Endothelial cell of umbilical vein (primary cell): ENCODE results near the gene CAND1. TPM values are rescaled to one million over a fixed set of nuclear protein-coding genes. Genes with fewer than 3 reads are reported as not detected.

Experiments
- BruUV-seq: library from RNA; stranded (reverse); fragments of 400-500 nt; replicated peaks from 2 replicates; lab custom pipeline; 2021; lab: Mats Ljungman, UMichigan
- CTCF ChIA-PET: fragments of 300-600, 350-600 bp; sonication (Branson Sonifier 250); formaldehyde crosslinking; loops from one replicate; lab custom pipeline; 2021; ENCODE audit warnings: antibody characterized with exemption, inconsistent platforms; lab: Charles Lee
- POLR2A ChIA-PET: fragments of 300-600, 350-600 bp; sonication (Branson Sonifier 250); formaldehyde crosslinking; loops from one replicate; lab custom pipeline; 2021; ENCODE audit warnings: antibody characterized with exemption, inconsistent platforms; lab: Charles Lee
- DNase-seq: peaks from one replicate; pipeline ENCODE4 v3.0.0-alpha.2; 2011; ENCODE audit warnings: low read depth, low spot score
- FAIRE-seq: peaks from 2 replicates; lab custom pipeline; 2011; peaks lifted over from hg19 to GRCh38; lab: Jason Lieb, UNC
- H2AFZ ChIP-seq: 2 replicates; pipeline ENCODE4 v1.6.0; 2012; ENCODE audit warnings: low read depth, low read length, control low read depth, inconsistent platforms
- H3K27ac ChIP-seq: 2 replicates; pipeline ENCODE4 v1.5.1; 2011; ENCODE audit warnings: low read depth, mild to moderate bottlenecking, control low read depth, low read length, moderate library complexity; ENCODE audit not compliant: insufficient read depth
- H3K27me3 ChIP-seq, 2 experiments: 2 replicates each; pipeline versions ENCODE4 v1.6.0 to v1.6.1; 2011; ENCODE audit warnings: low read length in 2 of 2, mixed read lengths in 1 of 2; ENCODE audit not compliant: control insufficient read depth in 2 of 2, insufficient read depth in 2 of 2
- H3K36me3 ChIP-seq, 2 experiments: 2 replicates in 1 of 2; 3 replicates in 1 of 2; pipeline ENCODE4 v1.5.1; 2011; ENCODE audit warnings: low read length in 2 of 2, mild to moderate bottlenecking in 1 of 2, moderate library complexity in 1 of 2; ENCODE audit not compliant: control insufficient read depth in 2 of 2, insufficient read depth in 2 of 2; ENCODE audit errors: extremely low read depth in 1 of 2
- H3K4me1 ChIP-seq: 3 replicates; pipeline ENCODE4 v1.5.1; 2011; ENCODE audit warnings: mild to moderate bottlenecking, low read length; ENCODE audit not compliant: control insufficient read depth, insufficient read depth; ENCODE audit errors: extremely low read depth
- H3K4me2 ChIP-seq: 2 replicates; pipeline ENCODE4 v1.6.1; 2011; ENCODE audit warnings: low read length, control low read depth, mixed read lengths; ENCODE audit not compliant: insufficient read depth
- H3K4me3 ChIP-seq, 3 experiments: fragments of 200-600 bp in 1 of 3; sonication (generic), shearing (Covaris generic) in 1 of 3; replicated peaks in 1 of 3; 2 replicates each; pipeline ENCODE4 v1.5.1; 2011 to 2016; ENCODE audit warnings: control low read depth in 3 of 3, low read length in 3 of 3, mild to moderate bottlenecking in 2 of 3, inconsistent platforms in 1 of 3, low read depth in 1 of 3, moderate library complexity in 1 of 3; ENCODE audit not compliant: insufficient read depth in 1 of 3
- H3K79me2 ChIP-seq: 2 replicates; pipeline ENCODE4 v1.6.0; 2012; ENCODE audit warnings: low read length, inconsistent platforms; ENCODE audit not compliant: control insufficient read depth, insufficient read depth
- H3K9ac ChIP-seq: replicated peaks from 2 replicates; pipeline ENCODE3; 2011; ENCODE audit warnings: low read length, control low read depth; ENCODE audit not compliant: insufficient read depth; ENCODE audit errors: extremely low read depth
- H3K9me1 ChIP-seq: replicated peaks from 3 replicates; pipeline ENCODE4 v1.6.0; 2011; ENCODE audit warnings: mild to moderate bottlenecking, low read length; ENCODE audit not compliant: control insufficient read depth, insufficient read depth; ENCODE audit errors: extremely low read depth
- H3K9me3 ChIP-seq: replicated peaks from 2 replicates; pipeline ENCODE4 v1.5.1; 2012; ENCODE audit warnings: low read length, inconsistent platforms; ENCODE audit not compliant: control insufficient read depth, insufficient read depth
- H4K20me1 ChIP-seq: replicated peaks from 2 replicates; pipeline ENCODE3; 2011; ENCODE audit warnings: mild to moderate bottlenecking, low read length; ENCODE audit not compliant: control insufficient read depth, insufficient read depth; ENCODE audit errors: extremely low read depth
- EZH2 ChIP-seq: IDR thresholded peaks from 2 replicates; pipeline ENCODE4 v1.6.1; 2012; ENCODE audit warnings: borderline replicate concordance, low read depth, mild to moderate bottlenecking, moderate library complexity, low read length, inconsistent platforms; ENCODE audit not compliant: severe bottlenecking
- FOS ChIP-seq: IDR thresholded peaks from 2 replicates; pipeline ENCODE4 v1.6.1; 2011; ENCODE audit warnings: mild to moderate bottlenecking, low read length, moderate library complexity, borderline replicate concordance; ENCODE audit not compliant: insufficient read depth
- GATA2 ChIP-seq: IDR thresholded peaks from 2 replicates; pipeline ENCODE4 v1.7.0; 2011; ENCODE audit warnings: low read depth, mild to moderate bottlenecking, moderate library complexity, mixed read lengths, low read length; ENCODE audit not compliant: insufficient read length, insufficient read depth
- JUN ChIP-seq: IDR thresholded peaks from 2 replicates; pipeline ENCODE4 v1.6.1; 2011; ENCODE audit warnings: borderline replicate concordance, low read depth; ENCODE audit not compliant: insufficient read length, insufficient read depth
- MYC ChIP-seq: IDR thresholded peaks from one replicate; pipeline ENCODE4 v1.6.1; 2011; ENCODE audit warnings: mild to moderate bottlenecking, low read depth, low read length
- POLR2A ChIP-seq: IDR thresholded peaks from 2 replicates; pipeline ENCODE4 v1.6.1; 2012; ENCODE audit warnings: low read depth, mild to moderate bottlenecking, control low read depth, low read length
- POLR2AphosphoS5 ChIP-seq: IDR thresholded peaks from 2 replicates; pipeline ENCODE4 v1.6.1; 2012; ENCODE audit warnings: low read depth, mild to moderate bottlenecking, control low read depth, low read length, moderate library complexity; ENCODE audit not compliant: insufficient read depth
- dilution Hi-C: fragments of 300-500 bp; cut with MboI; formaldehyde crosslinking; loops from one replicate; pipeline ENCODE4 v1.15.0; 2019; ENCODE audit warnings: low sequenced_read_pairs; ENCODE audit not compliant: extremely low pct_ligation_motif_present
- intact Hi-C: fragments of 100-400 bp; cut with micrococcal nuclease; formaldehyde crosslinking; loops from one replicate; pipeline ENCODE4 v1.10.0; 2022
- polyA plus RNA-seq, 4 experiments: library from polyadenylated mRNA; depleted of rRNA in 3 of 4; stranded (reverse) in 3 of 4; unstranded in 1 of 4; fragments of >200 nt; gene quantifications; 2 replicates each; pipeline versions ENCODE4 v1.2.1 to v1.2.3, GENCODE V29; 2011 to 2012; ENCODE audit warnings: missing spikeins in 1 of 4
- total RNA-seq: library from RNA; stranded (reverse); gene quantifications from 2 replicates; pipeline ENCODE4 v1.2.3, GENCODE V29; 2021
- TF ChIP-seq, protein P1 (sequence below), 2 donors: IDR thresholded peaks; 1 replicate in 1 of 2; 2 replicates in 1 of 2; pipeline ENCODE4 v1.5.1; 2011; ENCODE audit warnings: low read length in 2 of 2, mild to moderate bottlenecking in 2 of 2, moderate library complexity in 2 of 2, control low read depth in 1 of 2, inconsistent platforms in 1 of 2, low read depth in 1 of 2; ENCODE audit not compliant: insufficient read depth in 1 of 2; ENCODE audit errors: extremely low read depth in 1 of 2
- TF ChIP-seq, protein P2 (sequence below): IDR thresholded peaks from 2 replicates; pipeline ENCODE4 v1.6.1; 2011; ENCODE audit not compliant: insufficient read depth, insufficient read length

CAND1 gene
- total and polyA plus RNA-seq, 2 donors (not counting 3 experiments of a cell fraction or from before 2014, with no cell fraction given) = 28.3 to 128 TPM

DNA sequence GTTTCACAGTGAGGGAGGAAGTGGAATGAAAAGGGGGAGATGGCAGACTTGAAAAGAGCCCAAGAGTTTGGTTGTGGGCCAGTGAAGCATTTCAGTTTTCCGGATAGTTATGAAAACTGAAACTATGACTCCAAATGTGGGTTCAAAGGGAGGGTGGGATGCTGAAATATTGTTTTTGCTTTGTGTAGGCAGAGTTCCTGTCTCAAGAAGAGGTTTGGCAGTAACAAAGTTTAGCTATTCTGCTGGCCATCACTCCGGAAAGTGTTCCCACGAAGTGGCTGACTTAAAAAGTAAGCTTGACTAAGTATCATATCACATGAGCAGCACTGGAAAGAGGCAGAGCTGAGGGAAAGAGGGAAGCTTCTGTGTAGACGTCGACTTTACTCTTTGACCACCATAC, 85.2 kb downstream of the CAND1 start:
- Histone ChIP-seq H3K4me1 (no peaks in the 10 kb centered on the region), H3K36me3 (no peaks in the 10 kb centered on the region), H4K20me1 (no peaks in the 10 kb centered on the region), H3K9me3 (no peaks in the 10 kb centered on the region), H3K79me2 (no peaks in the 10 kb centered on the region), H2AFZ (no peak overlapping the region), H3K27me3 (peaks cover 0 to 3% of the 10 kb centered on the region in 2 experiments), H3K27ac (no peak overlapping the region), H3K9ac (no peak overlapping the region), H3K9me1 (no peaks in the 10 kb centered on the region), H3K4me2 (no peak overlapping the region), H3K4me3 (no peak overlapping the region)
- TF ChIP-seq POLR2A = no peak
- TF ChIP-seq, protein P1, sequence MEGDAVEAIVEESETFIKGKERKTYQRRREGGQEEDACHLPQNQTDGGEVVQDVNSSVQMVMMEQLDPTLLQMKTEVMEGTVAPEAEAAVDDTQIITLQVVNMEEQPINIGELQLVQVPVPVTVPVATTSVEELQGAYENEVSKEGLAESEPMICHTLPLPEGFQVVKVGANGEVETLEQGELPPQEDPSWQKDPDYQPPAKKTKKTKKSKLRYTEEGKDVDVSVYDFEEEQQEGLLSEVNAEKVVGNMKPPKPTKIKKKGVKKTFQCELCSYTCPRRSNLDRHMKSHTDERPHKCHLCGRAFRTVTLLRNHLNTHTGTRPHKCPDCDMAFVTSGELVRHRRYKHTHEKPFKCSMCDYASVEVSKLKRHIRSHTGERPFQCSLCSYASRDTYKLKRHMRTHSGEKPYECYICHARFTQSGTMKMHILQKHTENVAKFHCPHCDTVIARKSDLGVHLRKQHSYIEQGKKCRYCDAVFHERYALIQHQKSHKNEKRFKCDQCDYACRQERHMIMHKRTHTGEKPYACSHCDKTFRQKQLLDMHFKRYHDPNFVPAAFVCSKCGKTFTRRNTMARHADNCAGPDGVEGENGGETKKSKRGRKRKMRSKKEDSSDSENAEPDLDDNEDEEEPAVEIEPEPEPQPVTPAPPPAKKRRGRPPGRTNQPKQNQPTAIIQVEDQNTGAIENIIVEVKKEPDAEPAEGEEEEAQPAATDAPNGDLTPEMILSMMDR (IDR thresholded peaks at IDR 0.05; ENCODE audit: extremely low read depth in 1 of 2, insufficient read depth in 1 of 2, low read depth in 1 of 2, low read length in 2 of 2) = no peak
- no peak for TF ChIP-seq EZH2
- no peak for TF ChIP-seq JUN
- TF ChIP-seq FOS = no peak
- TF ChIP-seq GATA2 = no peak
- TF ChIP-seq MYC = no peak
- TF ChIP-seq POLR2AphosphoS5 = no peak
- TF ChIP-seq, protein P2, sequence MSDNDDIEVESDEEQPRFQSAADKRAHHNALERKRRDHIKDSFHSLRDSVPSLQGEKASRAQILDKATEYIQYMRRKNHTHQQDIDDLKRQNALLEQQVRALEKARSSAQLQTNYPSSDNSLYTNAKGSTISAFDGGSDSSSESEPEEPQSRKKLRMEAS = no peak
- FAIRE-seq = no peak
- CTCF ChIA-PET = interaction anchor here (0.8 to 10.0 kb wide), 12 partner anchors 12 to 963 kb away, joined by 3 to 573 read pairs (median 4); no protein-coding TSS in a partner anchor
- dilution Hi-C loops (no loop called here), intact Hi-C loops (no loop called here)
- no peak for DNase-seq
- POLR2A ChIA-PET = no interaction called here
- BruUV-seq = no TSS peak
